ENCODE measurements around the gene PKNOX2. TPM values are rescaled to one million over a fixed set of nuclear protein-coding genes. Genes with fewer than 3 reads are reported as not detected.

The PKNOX2 gene
- total and polyA plus RNA-seq, 2 of the 4 experiments (the other 2 are of a cell fraction), result 0.72 to 2.3 TPM

DNA sequence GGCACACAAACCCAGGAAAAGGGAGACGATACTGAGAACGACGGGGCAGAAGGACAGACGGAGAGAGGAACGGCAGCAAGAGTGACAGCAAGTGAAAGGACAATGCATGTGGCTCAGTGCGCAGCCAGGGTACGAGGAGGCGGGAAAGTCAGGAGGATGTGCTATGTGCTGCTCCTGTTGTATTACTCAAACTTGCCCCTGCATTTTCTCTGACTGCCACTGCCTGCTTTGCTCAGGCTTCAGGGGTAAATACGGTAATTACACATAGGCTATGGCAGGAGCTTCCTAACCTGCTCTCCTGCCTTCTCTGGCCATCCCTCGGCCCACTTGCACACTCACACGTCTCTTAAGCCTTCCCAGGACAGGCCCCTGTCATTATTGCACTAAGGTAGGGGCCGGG is 236.7 kb downstream of the PKNOX2 start:
- H3K9me3 ChIP-seq (ENCODE audit: control insufficient read depth, insufficient read depth, low read length), result no peaks in the 10 kb centered on the region
- H4K5ac ChIP-seq (ENCODE audit: low read depth, low read length), result no peak overlapping the region
- ChIA-PET CTCF (interaction anchor here (1.0 to 2.4 kb wide), 2 partner anchors 10 to 310 kb away, joined by 3 to 8 read pairs; no protein-coding TSS in a partner anchor), POLR2A (ENCODE audit: unreplicated experiment) (no interaction called here)
- 0 out of 2 replicates have a peak overlapping the region, but pooled peaks have one; percentile 1 for H3K14ac ChIP-seq (replicated peaks; ENCODE audit: low read depth, low read length)
- no peaks in the 10 kb centered on the region for H4K20me1 ChIP-seq (ENCODE audit: insufficient read depth, low read length)
- H3K4me1 ChIP-seq (ENCODE audit: control insufficient read depth, insufficient read depth, low read length), result peaks cover 8% of the 10 kb centered on the region; the same call in 1 of the 2 replicates
- no peak for ATAC-seq (ENCODE audit: low read depth)
- H3K18ac ChIP-seq (ENCODE audit: low read depth, low read length), result no peak overlapping the region
- peak overlapping the region; percentile 67; the same call in 1 of the 2 replicates for H2AK5ac ChIP-seq (ENCODE audit: low read depth, low read length)
- H3K27me3 ChIP-seq (ENCODE audit: control insufficient read depth, insufficient read depth, low read length), result peaks cover 3% of the 10 kb centered on the region
- H2BK120ac ChIP-seq (ENCODE audit: low read depth, low read length), result no peak overlapping the region
- no TSS peak for BruUV-seq (replicated peaks)
- no peak overlapping the region for H4K91ac ChIP-seq (ENCODE audit: insufficient read depth, low read depth, low read length)
- no peak overlapping the region for H2AFZ ChIP-seq (replicated peaks; ENCODE audit: low read length, poor library complexity)
- H2BK5ac ChIP-seq (ENCODE audit: low read depth, low read length, poor library complexity, severe bottlenecking), result no peak overlapping the region
- TF ChIP-seq, protein P1, sequence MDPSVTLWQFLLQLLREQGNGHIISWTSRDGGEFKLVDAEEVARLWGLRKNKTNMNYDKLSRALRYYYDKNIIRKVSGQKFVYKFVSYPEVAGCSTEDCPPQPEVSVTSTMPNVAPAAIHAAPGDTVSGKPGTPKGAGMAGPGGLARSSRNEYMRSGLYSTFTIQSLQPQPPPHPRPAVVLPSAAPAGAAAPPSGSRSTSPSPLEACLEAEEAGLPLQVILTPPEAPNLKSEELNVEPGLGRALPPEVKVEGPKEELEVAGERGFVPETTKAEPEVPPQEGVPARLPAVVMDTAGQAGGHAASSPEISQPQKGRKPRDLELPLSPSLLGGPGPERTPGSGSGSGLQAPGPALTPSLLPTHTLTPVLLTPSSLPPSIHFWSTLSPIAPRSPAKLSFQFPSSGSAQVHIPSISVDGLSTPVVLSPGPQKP (IDR thresholded peaks at IDR 0.05; ENCODE audit: borderline replicate concordance, low read depth, low read length), result no peak
- TF ChIP-seq RCOR1 (IDR thresholded peaks at IDR 0.05; ENCODE audit: insufficient replicate concordance, low read length) (no peak), POLR2A (IDR thresholded peaks at IDR 0.05; ENCODE audit: low read depth, low read length) (no peak)
- no peak overlapping the region; the same call in 1 of the 2 replicates for H3K4ac ChIP-seq (ENCODE audit: low read depth, low read length)
- no peaks in the 10 kb centered on the region for H3K9me1 ChIP-seq (ENCODE audit: insufficient read depth, low read length)
- intact Hi-C loops (cut with micrococcal nuclease) (loop anchor here (5.0 to 10.0 kb wide), 3 partner anchors 136 to 526 kb away; no protein-coding TSS in a partner anchor), in situ Hi-C loops (cut with MboI; ENCODE audit: low sequenced_read_pairs) (loop anchor here (10.0 to 25.0 kb wide), 3 partner anchors 236 to 739 kb away; partner anchors contain the start of genes PKNOX2, SIAE and SPA17), dilution Hi-C loops (cut with HindIII; ENCODE audit: low sequenced_read_pairs, unreplicated experiment) (no loop called here)
- H4K8ac ChIP-seq (ENCODE audit: low read depth in 2 of 2, low read length in 2 of 2), result no peak overlapping the region
- WGBS, 2 experiments (ENCODE audit: extremely low coverage in 2 of 2, insufficient read length in 1 of 2), result 100% methylated on average over 5 of the region's 12 CpGs; no CpG with 5 or more reads in 1 of the 2 experiments
- no peak overlapping the region; the same call in 1 of the 2 replicates for H3K56ac ChIP-seq (ENCODE audit: extremely low read depth, insufficient read depth, low read length)
- no peak overlapping the region for H3K9ac ChIP-seq (ENCODE audit: low read depth, low read length)
- no peak overlapping the region for H2BK15ac ChIP-seq (ENCODE audit: low read depth, low read length)
- DNase-seq, result no peak
- H3K27ac ChIP-seq (ENCODE audit: insufficient read depth, low read length), result no peak overlapping the region
- no peak overlapping the region for H2AK9ac ChIP-seq (replicated peaks; ENCODE audit: low read depth, low read length, poor library complexity)
- no peak overlapping the region for H3K4me3 ChIP-seq (ENCODE audit: insufficient read depth, low read depth, low read length)
- no peak overlapping the region for H3K23ac ChIP-seq (ENCODE audit: low read depth, low read length)
- H3K36me3 ChIP-seq (ENCODE audit: control insufficient read depth, insufficient read depth, low read length), result peaks cover 2% of the 10 kb centered on the region; the same call in 1 of the 2 replicates
- H3K4me2 ChIP-seq (ENCODE audit: low read depth, low read length), result no peak overlapping the region
- no peaks in the 10 kb centered on the region for H3K79me1 ChIP-seq (ENCODE audit: low read depth in 1 of 2, low read length in 2 of 2)
- H2BK20ac ChIP-seq (ENCODE audit: low read depth, low read length), result no peak overlapping the region

All from IMR-90 (cell line).